Breast epithelium (tissue), 3 donors: ENCODE data around the gene PTPRG.

Experiments
- CTCF ChIP-seq, 3 donors: fragments of 450-650 bp; IDR thresholded peaks; one replicate each; pipeline ENCODE4 v1.5.1; 2016 to 2017; ENCODE audit warnings: antibody characterized with exemption in 3 of 3, mild to moderate bottlenecking in 3 of 3, moderate library complexity in 3 of 3
- POLR2A ChIP-seq: fragments of 450-650 bp; IDR thresholded peaks from one replicate; pipeline ENCODE4 v1.6.1; 2016; ENCODE audit warnings: antibody characterized with exemption, mild to moderate bottlenecking, moderate library complexity

DNA sequence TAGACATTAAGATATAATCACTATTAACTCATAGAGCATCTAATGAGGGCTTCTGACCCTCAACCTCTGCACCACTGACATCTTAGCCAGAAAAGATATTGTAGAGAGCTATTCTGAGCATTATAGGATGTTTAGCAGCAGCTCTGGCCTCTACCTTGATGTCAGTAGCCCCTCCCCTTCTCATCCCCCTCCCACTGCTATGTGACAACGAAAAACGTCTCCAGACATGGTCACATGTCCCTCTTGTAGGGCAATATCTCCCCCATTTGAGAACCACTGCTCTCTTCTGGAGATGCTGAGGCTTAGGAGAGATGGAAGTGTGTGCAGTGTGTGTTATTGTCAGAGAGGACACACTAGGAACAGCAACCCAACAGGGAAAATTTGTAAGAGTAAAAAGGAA is 569.7 kb downstream of the PTPRG start:
- no peak for TF ChIP-seq POLR2A
- TF ChIP-seq CTCF (IDR thresholded peaks at IDR 0.05): no peak
